SU-DHL-6 (cell line): ENCODE data around the gene VAT1L.

ENCODE experiments used
- H2AFZ ChIP-seq: fragments of 200-600 bp; sonication (generic); 2 replicates; pipeline ENCODE4 v1.6.1; 2014; ENCODE audit warnings: low read depth, mild to moderate bottlenecking, moderate library complexity, mixed read lengths, antibody characterized with exemption, low read length; ENCODE audit not compliant: severe bottlenecking
- H3F3A ChIP-seq: fragments of 200-600 bp; shearing (Covaris generic); 2 replicates; pipeline ENCODE4 v1.6.0; 2016; ENCODE audit warnings: antibody characterized with exemption, mild to moderate bottlenecking; ENCODE audit not compliant: insufficient read depth
- H3K27ac ChIP-seq: fragments of 200-600 bp; sonication (generic); 2 replicates; pipeline ENCODE4 v1.5.1; 2016; ENCODE audit warnings: low read depth, mild to moderate bottlenecking, low read length, moderate library complexity, mixed read lengths
- H3K27me3 ChIP-seq: fragments of 200-600 bp; sonication (generic), shearing (Covaris generic); 2 replicates; pipeline ENCODE4 v1.6.0; 2014; ENCODE audit warnings: mild to moderate bottlenecking, low read length
- H3K36me3 ChIP-seq: fragments of 200-600 bp; sonication (generic); 2 replicates; pipeline ENCODE4 v1.6.1; 2014; ENCODE audit warnings: mild to moderate bottlenecking, low read length, mixed read lengths
- H3K4me2 ChIP-seq: fragments of 300-600, 200-600 bp; shearing (Covaris generic), sonication (generic); 2 replicates; pipeline ENCODE4 v1.6.0; 2014; ENCODE audit warnings: low read length, low read depth, mild to moderate bottlenecking; ENCODE audit not compliant: poor library complexity, severe bottlenecking
- H3K4me3 ChIP-seq: fragments of 200-600 bp; sonication (generic); 2 replicates; pipeline ENCODE4 v1.5.1; 2014; ENCODE audit warnings: antibody characterized with exemption, low read length, mild to moderate bottlenecking, mixed read lengths; ENCODE audit not compliant: insufficient read depth, poor library complexity, severe bottlenecking
- H3K79me2 ChIP-seq: fragments of 200-600 bp; sonication (generic); 2 replicates; pipeline ENCODE4 v1.6.1; 2014; ENCODE audit warnings: mild to moderate bottlenecking, low read length, moderate library complexity; ENCODE audit not compliant: insufficient read depth
- H3K9ac ChIP-seq: fragments of 200-600 bp; sonication (generic); 2 replicates; pipeline ENCODE4 v1.7.0; 2014; ENCODE audit warnings: mild to moderate bottlenecking, low read length
- H3K9me2 ChIP-seq: fragments of 200-600 bp; sonication (generic); replicated peaks from 2 replicates; pipeline ENCODE4 v1.6.1; 2014; ENCODE audit warnings: low read length; ENCODE audit not compliant: insufficient read depth
- H3K9me3 ChIP-seq: fragments of 200-600 bp; sonication (generic); 2 replicates; pipeline ENCODE4 v1.6.1; 2014; ENCODE audit warnings: low read length, mixed read lengths; ENCODE audit not compliant: insufficient read depth
- H4K20me1 ChIP-seq: fragments of 200-600 bp; sonication (generic); 2 replicates; pipeline ENCODE4 v1.6.1; 2014; ENCODE audit warnings: low read depth, mild to moderate bottlenecking, antibody characterized with exemption, low read length, moderate library complexity, mixed read lengths
- EZH2phosphoT487 ChIP-seq: fragments of 200-600 bp; sonication (generic), shearing (Covaris generic); conservative IDR thresholded peaks from 2 replicates; pipeline ENCODE4 v1.6.1; 2018; ENCODE audit warnings: mild to moderate bottlenecking, antibody characterized with exemption, low read length, moderate library complexity, mixed read lengths
- TF ChIP-seq, protein P1 (sequence below): fragments of 200-600 bp; sonication (generic); IDR thresholded peaks from one replicate; pipeline ENCODE4 v1.5.1; 2017; ENCODE audit warnings: antibody characterized with exemption, mild to moderate bottlenecking, low read length, moderate library complexity; ENCODE audit not compliant: insufficient read depth, poor library complexity, severe bottlenecking

VAT1L gene

DNA sequence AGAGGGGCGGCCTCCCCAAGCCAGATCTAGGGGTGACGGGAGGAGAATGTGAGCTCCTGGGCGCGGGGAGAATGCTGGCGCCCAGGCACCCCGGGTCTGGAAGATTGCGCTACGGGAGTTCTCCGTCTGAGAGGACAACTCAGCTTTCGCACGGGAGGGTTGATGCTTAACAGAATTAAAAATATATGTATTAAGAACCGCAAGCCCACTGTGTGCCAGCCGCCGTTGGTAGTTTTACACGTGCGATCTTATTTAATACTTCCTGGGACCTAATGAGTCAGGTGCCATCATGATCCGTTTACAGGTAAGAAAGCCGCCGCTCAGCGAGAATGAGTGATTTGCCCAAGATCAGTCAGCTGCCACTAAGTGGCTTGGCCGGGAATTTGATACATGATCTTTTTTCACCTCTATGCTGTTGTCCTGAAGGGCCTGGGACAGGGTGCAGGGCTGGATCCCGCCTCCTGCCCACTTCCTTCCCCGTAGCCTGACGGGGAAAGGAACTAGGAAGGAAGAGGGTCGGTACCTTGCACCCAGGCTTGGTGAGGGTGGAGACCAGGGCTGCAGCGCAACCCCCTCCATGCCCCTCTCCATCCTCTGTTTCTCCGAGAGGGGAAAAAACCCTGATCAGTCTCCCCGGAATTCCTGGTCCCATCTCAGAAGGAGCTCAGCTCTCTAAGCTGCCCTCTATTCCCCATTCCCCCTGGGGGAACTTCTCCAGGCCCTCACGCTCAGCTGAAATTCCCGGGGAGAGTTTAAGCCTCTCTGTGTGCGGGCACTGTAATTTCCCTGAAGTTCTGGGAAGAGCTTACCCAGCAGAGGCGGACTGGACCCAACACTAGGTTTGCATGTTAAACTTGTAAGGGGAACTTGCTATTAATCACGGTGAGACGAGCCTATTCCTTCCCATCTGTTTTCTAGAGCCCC, 983 bp downstream of the VAT1L start:
- H3K4me2 ChIP-seq, result no peak overlapping the region
- no peak overlapping the region for H3K4me3 ChIP-seq
- TF ChIP-seq EZH2phosphoT487, result no peak
- TF ChIP-seq, protein P1, sequence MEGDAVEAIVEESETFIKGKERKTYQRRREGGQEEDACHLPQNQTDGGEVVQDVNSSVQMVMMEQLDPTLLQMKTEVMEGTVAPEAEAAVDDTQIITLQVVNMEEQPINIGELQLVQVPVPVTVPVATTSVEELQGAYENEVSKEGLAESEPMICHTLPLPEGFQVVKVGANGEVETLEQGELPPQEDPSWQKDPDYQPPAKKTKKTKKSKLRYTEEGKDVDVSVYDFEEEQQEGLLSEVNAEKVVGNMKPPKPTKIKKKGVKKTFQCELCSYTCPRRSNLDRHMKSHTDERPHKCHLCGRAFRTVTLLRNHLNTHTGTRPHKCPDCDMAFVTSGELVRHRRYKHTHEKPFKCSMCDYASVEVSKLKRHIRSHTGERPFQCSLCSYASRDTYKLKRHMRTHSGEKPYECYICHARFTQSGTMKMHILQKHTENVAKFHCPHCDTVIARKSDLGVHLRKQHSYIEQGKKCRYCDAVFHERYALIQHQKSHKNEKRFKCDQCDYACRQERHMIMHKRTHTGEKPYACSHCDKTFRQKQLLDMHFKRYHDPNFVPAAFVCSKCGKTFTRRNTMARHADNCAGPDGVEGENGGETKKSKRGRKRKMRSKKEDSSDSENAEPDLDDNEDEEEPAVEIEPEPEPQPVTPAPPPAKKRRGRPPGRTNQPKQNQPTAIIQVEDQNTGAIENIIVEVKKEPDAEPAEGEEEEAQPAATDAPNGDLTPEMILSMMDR, result no peak
- no peaks in the 10 kb centered on the region for H3F3A ChIP-seq
- no peaks in the 10 kb centered on the region for H3K9me3 ChIP-seq
- no peaks in the 10 kb centered on the region for H3K79me2 ChIP-seq
- H4K20me1 ChIP-seq, result no peaks in the 10 kb centered on the region
- no peaks in the 10 kb centered on the region for H3K36me3 ChIP-seq
- no peaks in the 10 kb centered on the region for H3K27me3 ChIP-seq
- no peak overlapping the region for H2AFZ ChIP-seq
- no peaks in the 10 kb centered on the region for H3K9me2 ChIP-seq
- H3K27ac ChIP-seq, result no peak overlapping the region
- H3K9ac ChIP-seq, result no peak overlapping the region

DNA sequence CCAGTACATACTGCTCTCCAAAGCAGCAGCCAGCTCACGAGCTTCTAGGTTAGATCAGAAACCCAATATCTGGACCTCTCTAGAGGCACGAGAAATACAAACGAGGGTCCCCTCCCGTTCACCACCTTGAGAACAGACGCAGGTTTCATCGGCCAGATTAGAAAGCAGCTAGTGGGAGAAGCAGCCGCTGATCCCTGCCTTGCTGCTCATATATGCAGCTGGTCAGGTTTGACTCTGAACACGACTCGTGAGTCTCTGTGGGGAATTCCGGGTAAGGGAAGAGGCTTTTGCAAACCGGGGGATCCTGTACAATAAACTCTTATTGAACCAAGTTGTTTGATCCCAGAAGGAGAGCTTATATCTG, 1.6 kb downstream of the VAT1L start:
- H3F3A ChIP-seq, result no peaks in the 10 kb centered on the region
- no peaks in the 10 kb centered on the region for H3K9me3 ChIP-seq
- H3K36me3 ChIP-seq, result no peaks in the 10 kb centered on the region
- no peaks in the 10 kb centered on the region for H4K20me1 ChIP-seq
- no peak overlapping the region for H3K4me2 ChIP-seq
- no peak overlapping the region for H3K4me3 ChIP-seq
- H3K9ac ChIP-seq, result no peak overlapping the region
- no peak overlapping the region for H3K27ac ChIP-seq
- H2AFZ ChIP-seq, result no peak overlapping the region
- TF ChIP-seq, protein P1, result no peak
- TF ChIP-seq EZH2phosphoT487, result no peak
- no peaks in the 10 kb centered on the region for H3K79me2 ChIP-seq
- no peaks in the 10 kb centered on the region for H3K27me3 ChIP-seq
- H3K9me2 ChIP-seq, result no peaks in the 10 kb centered on the region

DNA sequence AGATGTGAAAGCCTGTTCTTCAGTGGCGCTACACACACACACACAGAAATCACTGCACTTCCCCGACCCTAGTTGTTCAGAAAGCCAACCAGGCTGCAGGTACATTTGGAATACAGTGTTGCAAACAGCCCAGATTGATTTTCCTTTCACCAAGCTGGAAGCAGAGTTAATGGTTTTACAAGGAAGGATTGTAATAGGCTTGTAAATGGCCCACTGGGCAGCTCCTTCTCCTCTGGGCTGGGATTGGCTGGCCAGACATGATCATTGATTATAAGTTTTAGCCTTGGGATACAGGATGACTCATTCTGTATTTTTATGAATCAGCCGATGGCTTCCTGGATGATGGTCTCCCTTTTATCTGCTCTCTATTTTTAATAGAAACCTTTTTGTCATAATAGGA, 2.5 kb downstream of the VAT1L start:
- H3F3A ChIP-seq, result no peaks in the 10 kb centered on the region
- no peak overlapping the region for H3K4me2 ChIP-seq
- no peak overlapping the region for H2AFZ ChIP-seq
- no peak overlapping the region for H3K4me3 ChIP-seq
- TF ChIP-seq, protein P1, result no peak
- no peak for TF ChIP-seq EZH2phosphoT487
- H3K36me3 ChIP-seq, result no peaks in the 10 kb centered on the region
- H3K9me2 ChIP-seq, result no peaks in the 10 kb centered on the region
- H4K20me1 ChIP-seq, result no peaks in the 10 kb centered on the region
- H3K9me3 ChIP-seq, result no peaks in the 10 kb centered on the region
- no peak overlapping the region for H3K9ac ChIP-seq
- H3K79me2 ChIP-seq, result no peaks in the 10 kb centered on the region
- H3K27me3 ChIP-seq, result no peaks in the 10 kb centered on the region
- H3K27ac ChIP-seq, result no peak overlapping the region
